ENCODE results near the gene CYB5R3. TPM values are rescaled to one million over a fixed set of nuclear protein-coding genes. Genes with fewer than 3 reads are reported as not detected.
"Not testable (repeated sequence)": the region's sequence is repeated elsewhere in the genome, so short reads cannot be mapped to it uniquely, and the experiment has no call there.

The CYB5R3 gene
- total RNA-seq, 2 experiments from 2014 or later = 68.4 to 74.3 TPM

- H3K36me3 Mint-ChIP-seq (ENCODE audit: low read depth) = peaks cover 10% of the 10 kb centered on the region
- peaks cover 4% of the 10 kb centered on the region for H3K4me1 Mint-ChIP-seq
- H3K27ac Mint-ChIP-seq = no peak overlapping the region
- no peak overlapping the region for H3K4me3 Mint-ChIP-seq
- no peaks in the 10 kb centered on the region for H3K9me3 Mint-ChIP-seq
- H3K27me3 Mint-ChIP-seq = no peaks in the 10 kb centered on the region
- ChIA-PET POLR2A (no interaction called here), CTCF (interaction anchor here (1.1 to 2.5 kb wide), 5 partner anchors 17 to 566 kb away, joined by 3 to 16 read pairs (median 4); no protein-coding TSS in a partner anchor)
- no peak for DNase-seq
Observed at GRCh38 chr22:42622061-42622710, 27.0 kb downstream of the CYB5R3 start.

GRCh38 chr22:42621505-42622002 is 27.6 kb downstream of the CYB5R3 start:
- ChIA-PET CTCF (interaction anchor here (0.6 to 2.5 kb wide), 12 partner anchors 18 to 566 kb away, joined by 3 to 16 read pairs (median 4); partner anchors contain the start of gene CYB5R3), POLR2A (interaction anchor here (1.6 kb wide), 1 partner anchor 28 kb away, joined by 6 read pairs; the partner anchor contains the start of gene CYB5R3)
- H3K36me3 Mint-ChIP-seq (ENCODE audit: low read depth) = peaks cover 8% of the 10 kb centered on the region

DNA sequence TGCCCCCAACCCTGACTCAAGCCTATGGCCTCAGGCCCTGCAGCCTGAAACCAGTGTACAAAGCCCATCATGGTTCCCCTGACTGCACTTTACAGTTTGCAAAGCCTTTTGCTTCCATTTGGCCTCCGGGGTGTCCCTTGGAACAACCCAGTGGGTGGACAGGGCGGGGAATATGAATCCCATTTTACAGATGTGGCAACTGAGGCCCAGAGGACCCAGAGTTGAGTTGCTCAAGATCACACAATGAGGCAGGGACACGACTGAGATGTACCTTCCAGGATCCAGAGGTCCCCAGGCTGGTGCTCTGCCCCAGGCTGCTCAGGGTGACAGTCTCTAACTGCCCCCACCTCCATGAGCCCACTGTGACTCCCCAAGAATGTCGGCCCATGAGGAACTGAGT is 29.1 kb downstream of the CYB5R3 start:
- no peak overlapping the region for H3K4me3 Mint-ChIP-seq
- H3K36me3 Mint-ChIP-seq (ENCODE audit: low read depth) = no peaks in the 10 kb centered on the region
- POLR2A ChIA-PET = interaction anchor here (1.6 kb wide), 1 partner anchor 29 kb away, joined by 6 read pairs; the partner anchor contains the start of gene CYB5R3

More at GRCh38 chr22:42621505-42622002, 27.6 kb downstream of the CYB5R3 start:
- peak; percentile 62 for DNase-seq
- no peaks in the 10 kb centered on the region for H3K27me3 Mint-ChIP-seq
- peaks cover 7% of the 10 kb centered on the region for H3K4me1 Mint-ChIP-seq
- no peak overlapping the region for H3K27ac Mint-ChIP-seq
- H3K9me3 Mint-ChIP-seq = no peaks in the 10 kb centered on the region
- no peak overlapping the region for H3K4me3 Mint-ChIP-seq

GRCh38 chr22:42619261-42620063 is 29.7 kb downstream of the CYB5R3 start:
- H3K27ac Mint-ChIP-seq = no peak overlapping the region
- POLR2A ChIA-PET = no interaction called here

More for the DNA sequence above, 29.1 kb downstream of the CYB5R3 start:
- Mint-ChIP-seq H3K27me3 (no peaks in the 10 kb centered on the region), H3K9me3 (no peaks in the 10 kb centered on the region), H3K4me1 (peaks cover 17% of the 10 kb centered on the region), H3K27ac (no peak overlapping the region)
- no peak for DNase-seq
- CTCF ChIA-PET = interaction anchor here (0.5 to 1.3 kb wide), 2 partner anchors 30 to 163 kb away, joined by 4 to 6 read pairs; partner anchors contain the start of gene CYB5R3

GRCh38 chr22:42617155-42617983 is 31.8 kb downstream of the CYB5R3 start:
- CTCF ChIA-PET = no interaction called here
- POLR2A ChIA-PET = interaction anchor here (1.7 to 4.0 kb wide), 3 partner anchors 9 to 31 kb away, joined by 4 to 63 read pairs (median 29); partner anchors contain the start of gene CYB5R3
- H3K27ac Mint-ChIP-seq = peak overlapping the region; percentile 57
- H3K9me3 Mint-ChIP-seq = no peaks in the 10 kb centered on the region
- H3K36me3 Mint-ChIP-seq (ENCODE audit: low read depth) = peaks cover 12% of the 10 kb centered on the region
- peaks cover 33% of the 10 kb centered on the region for H3K4me1 Mint-ChIP-seq
- no peak for DNase-seq
- H3K27me3 Mint-ChIP-seq = no peaks in the 10 kb centered on the region
- no peak overlapping the region for H3K4me3 Mint-ChIP-seq

More at GRCh38 chr22:42619261-42620063, 29.7 kb downstream of the CYB5R3 start:
- no peak for DNase-seq
- Mint-ChIP-seq H3K9me3 (no peaks in the 10 kb centered on the region), H3K4me1 (peaks cover 18% of the 10 kb centered on the region), H3K27me3 (no peaks in the 10 kb centered on the region), H3K4me3 (no peak overlapping the region), H3K36me3 (ENCODE audit: low read depth) (no peaks in the 10 kb centered on the region)
- CTCF ChIA-PET = interaction anchor here (0.5 kb wide), 1 partner anchor 163 kb away, joined by 4 read pairs; no protein-coding TSS in a partner anchor

- CTCF ChIA-PET = interaction anchor here (0.8 kb wide), 1 partner anchor 9 kb away, joined by 3 read pairs; no protein-coding TSS in a partner anchor
- H3K9me3 Mint-ChIP-seq, DNase-seq, H3K27me3 Mint-ChIP-seq: not testable (repeated sequence)
- Mint-ChIP-seq H3K27ac (peak overlapping the region; percentile 98), H3K4me3 (peak overlapping the region; percentile 87), H3K36me3 (ENCODE audit: low read depth) (peaks cover 24% of the 10 kb centered on the region), H3K4me1 (peaks cover 46% of the 10 kb centered on the region)
- POLR2A ChIA-PET = interaction anchor here (0.7 to 4.0 kb wide), 42 partner anchors 10 to 1026 kb away, joined by 3 to 79 read pairs (median 6); partner anchors contain the start of genes ARFGAP3, ATP5MGL, CYB5R3 and MCAT
Observed at GRCh38 chr22:42615860-42616175, 33.4 kb downstream of the CYB5R3 start.

DNA sequence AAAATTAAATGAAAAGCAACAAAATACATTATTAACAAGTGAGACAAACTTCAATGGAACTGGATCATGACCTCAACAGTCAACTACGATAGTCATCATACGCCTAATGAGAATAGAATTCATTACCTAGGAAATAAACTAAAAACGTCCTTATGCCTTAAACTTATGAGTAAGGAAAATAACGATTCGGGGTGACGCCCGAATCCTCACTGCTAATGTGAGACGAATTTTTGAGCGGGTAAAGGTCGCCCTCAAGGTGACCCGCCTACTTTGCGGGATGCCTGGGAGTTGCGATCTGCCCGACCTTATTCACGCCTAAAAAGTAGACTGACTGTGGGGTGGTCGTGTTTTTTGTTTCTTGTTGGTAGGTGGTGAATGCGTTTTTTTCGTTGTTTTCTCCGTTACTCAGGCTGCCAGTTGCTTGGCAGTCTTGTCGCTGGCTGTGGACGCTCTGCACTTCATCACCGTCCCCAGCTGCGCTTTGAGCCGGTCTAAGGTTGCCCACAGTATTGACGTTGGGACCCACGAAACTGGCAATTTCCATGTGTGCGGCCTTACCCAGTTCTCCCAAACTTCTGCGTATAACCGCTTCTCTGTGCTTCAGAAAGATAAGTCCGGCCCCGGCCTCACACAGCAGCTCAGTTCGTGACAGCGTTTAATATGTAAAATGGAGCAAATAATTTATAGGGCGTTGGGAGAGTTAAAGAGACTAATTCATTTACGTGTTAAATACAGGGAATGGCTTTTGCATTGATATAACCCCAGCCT is 33.9 kb downstream of the CYB5R3 start:
- H3K9me3 Mint-ChIP-seq = no peaks in the 10 kb centered on the region
- peaks cover 50% of the 10 kb centered on the region for H3K4me1 Mint-ChIP-seq
- ChIA-PET POLR2A (interaction anchor here (0.7 to 4.0 kb wide), 62 partner anchors 10 to 1026 kb away, joined by 3 to 79 read pairs (median 4); partner anchors contain the start of genes ARFGAP3, ATP5MGL, CENPM and CYB5R3), CTCF (interaction anchor here (0.8 kb wide), 1 partner anchor 10 kb away, joined by 3 read pairs; no protein-coding TSS in a partner anchor)
- DNase-seq = peak; percentile 93
- H3K4me3 Mint-ChIP-seq = peak overlapping the region; percentile 87
- H3K27me3 Mint-ChIP-seq = no peaks in the 10 kb centered on the region
- H3K36me3 Mint-ChIP-seq (ENCODE audit: low read depth) = peaks cover 25% of the 10 kb centered on the region
- peak overlapping the region; percentile 98 for H3K27ac Mint-ChIP-seq

- Mint-ChIP-seq H3K4me3 (peak within 1 kb of the TSS; percentile 92), H3K9me3 (no peaks in the 10 kb centered on the region), H3K4me1 (peaks cover 56% of the 10 kb centered on the region), H3K27ac (peak within 1 kb of the TSS; percentile 98), H3K36me3 (ENCODE audit: low read depth) (peaks cover 28% of the 10 kb centered on the region), H3K27me3 (no peaks in the 10 kb centered on the region)
- DNase-seq = peak; percentile 99
- ChIA-PET CTCF (no interaction called here), POLR2A (interaction anchor here (0.7 to 4.0 kb wide), 61 partner anchors 9 to 1663 kb away, joined by 3 to 79 read pairs (median 4); partner anchors contain the start of genes ARFGAP3, ATP5MGL, CENPM and CYB5R3)
Observed at GRCh38 chr22:42614312-42615091, 34.7 kb downstream of the CYB5R3 start, which contains the start of gene POLDIP3. Gene POLDIP3 (minus strand): TSS chr22:42614883. CDS start chr22:42614857, 26 bp downstream.

GRCh38 chr22:42613872-42614301 is 35.3 kb downstream of the CYB5R3 start:
- peak overlapping the region; percentile 92 for H3K4me3 Mint-ChIP-seq
- H3K9me3 Mint-ChIP-seq = no peaks in the 10 kb centered on the region
- peak overlapping the region; percentile 95 for H3K27ac Mint-ChIP-seq
- CTCF ChIA-PET = interaction anchor here (1.1 kb wide), 1 partner anchor 32 kb away, joined by 4 read pairs; no protein-coding TSS in a partner anchor
- H3K27me3 Mint-ChIP-seq = no peaks in the 10 kb centered on the region
- H3K4me1 Mint-ChIP-seq = peaks cover 58% of the 10 kb centered on the region
- no peak for DNase-seq
- POLR2A ChIA-PET = interaction anchor here (0.7 to 4.0 kb wide), 38 partner anchors 9 to 1662 kb away, joined by 3 to 79 read pairs (median 4); partner anchors contain the start of genes ARFGAP3, ATP5MGL, CENPM and CYB5R3
- H3K36me3 Mint-ChIP-seq (ENCODE audit: low read depth) = peaks cover 28% of the 10 kb centered on the region

GRCh38 chr22:42612336-42612735 is 36.9 kb downstream of the CYB5R3 start:
- Mint-ChIP-seq H3K4me1 (peaks cover 58% of the 10 kb centered on the region), H3K27me3 (no peaks in the 10 kb centered on the region)

More at GRCh38 chr22:42612336-42612735, 36.9 kb downstream of the CYB5R3 start:
- CTCF ChIA-PET = no interaction called here
- no peaks in the 10 kb centered on the region for H3K9me3 Mint-ChIP-seq
- H3K4me3 Mint-ChIP-seq = no peak overlapping the region
- H3K27ac Mint-ChIP-seq = no peak overlapping the region
- POLR2A ChIA-PET = interaction anchor here (3.8 kb wide), 1 partner anchor 31 kb away, joined by 47 read pairs; no protein-coding TSS in a partner anchor
- no peak for DNase-seq
- peaks cover 38% of the 10 kb centered on the region for H3K36me3 Mint-ChIP-seq (ENCODE audit: low read depth)
